GM12873 (cell line): ENCODE results near the gene CLSTN2.

Experiments used
- TF ChIP-seq, protein P1 (sequence below): IDR thresholded peaks from 2 replicates; pipeline ENCODE4 v1.5.1; 2012; ENCODE audit warnings: low read depth, mild to moderate bottlenecking, moderate library complexity, low read length, control low read depth; ENCODE audit not compliant: insufficient read depth; ENCODE audit errors: missing control alignments

CLSTN2 gene

DNA sequence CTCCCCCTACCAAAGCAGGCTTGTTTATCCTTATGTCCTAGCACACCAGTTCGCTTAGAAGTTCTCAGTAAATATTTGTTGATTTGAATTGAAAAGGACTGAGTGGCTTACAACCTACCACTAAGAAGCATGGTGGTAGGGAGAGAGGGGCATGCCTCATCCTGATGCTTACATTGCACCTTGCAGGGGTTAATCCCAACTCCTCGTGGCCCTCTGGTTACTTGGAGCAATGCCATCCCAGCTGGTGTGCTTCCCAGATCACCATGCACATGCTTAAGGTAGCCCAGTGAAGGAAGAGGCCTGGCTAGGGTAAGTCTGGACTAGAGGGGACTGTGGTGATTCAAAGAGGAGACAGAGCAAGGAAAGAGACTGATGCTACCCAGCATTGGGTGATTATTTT, 253.3 kb downstream of the CLSTN2 start:
- TF ChIP-seq, protein P1, sequence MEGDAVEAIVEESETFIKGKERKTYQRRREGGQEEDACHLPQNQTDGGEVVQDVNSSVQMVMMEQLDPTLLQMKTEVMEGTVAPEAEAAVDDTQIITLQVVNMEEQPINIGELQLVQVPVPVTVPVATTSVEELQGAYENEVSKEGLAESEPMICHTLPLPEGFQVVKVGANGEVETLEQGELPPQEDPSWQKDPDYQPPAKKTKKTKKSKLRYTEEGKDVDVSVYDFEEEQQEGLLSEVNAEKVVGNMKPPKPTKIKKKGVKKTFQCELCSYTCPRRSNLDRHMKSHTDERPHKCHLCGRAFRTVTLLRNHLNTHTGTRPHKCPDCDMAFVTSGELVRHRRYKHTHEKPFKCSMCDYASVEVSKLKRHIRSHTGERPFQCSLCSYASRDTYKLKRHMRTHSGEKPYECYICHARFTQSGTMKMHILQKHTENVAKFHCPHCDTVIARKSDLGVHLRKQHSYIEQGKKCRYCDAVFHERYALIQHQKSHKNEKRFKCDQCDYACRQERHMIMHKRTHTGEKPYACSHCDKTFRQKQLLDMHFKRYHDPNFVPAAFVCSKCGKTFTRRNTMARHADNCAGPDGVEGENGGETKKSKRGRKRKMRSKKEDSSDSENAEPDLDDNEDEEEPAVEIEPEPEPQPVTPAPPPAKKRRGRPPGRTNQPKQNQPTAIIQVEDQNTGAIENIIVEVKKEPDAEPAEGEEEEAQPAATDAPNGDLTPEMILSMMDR = no peak

DNA sequence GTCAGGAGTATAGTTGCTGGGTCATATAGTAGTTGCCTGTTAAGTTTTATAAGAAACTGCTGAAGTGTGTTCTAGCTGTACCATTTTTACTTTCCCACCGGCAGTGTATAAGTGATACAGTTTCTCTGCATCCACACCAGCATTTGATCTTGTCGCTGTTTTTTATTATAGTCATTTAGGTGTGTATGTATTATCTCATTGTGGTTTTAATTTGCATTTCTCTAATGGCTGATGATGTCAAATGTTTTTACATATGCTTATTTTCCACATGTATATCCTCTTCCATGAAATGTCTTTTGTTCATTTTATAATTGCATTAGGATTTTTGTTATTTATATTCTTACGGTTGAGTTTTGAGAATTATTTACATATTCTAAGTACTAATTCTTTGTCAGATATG, 254.3 kb downstream of the CLSTN2 start:
- TF ChIP-seq, protein P1 = no peak

DNA sequence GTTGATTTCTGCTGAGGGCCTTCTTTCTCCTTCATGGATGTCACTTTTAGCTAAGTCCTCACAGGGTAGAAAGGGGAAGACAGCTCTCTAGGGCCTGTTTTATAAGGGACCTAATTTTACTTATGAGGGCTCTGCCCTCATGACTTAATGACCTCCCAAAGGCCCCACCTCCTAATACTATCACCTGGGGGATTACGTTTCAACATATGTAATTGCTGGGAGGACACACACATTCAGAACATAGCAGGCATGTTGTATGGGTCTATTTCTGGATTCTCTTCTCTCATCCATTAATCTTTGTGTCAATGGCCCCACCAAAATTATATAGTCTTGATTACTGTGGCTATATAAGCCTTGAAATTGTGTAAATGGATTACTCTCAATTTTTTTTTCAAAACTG, 255.0 kb downstream of the CLSTN2 start:
- TF ChIP-seq, protein P1 = no peak

DNA sequence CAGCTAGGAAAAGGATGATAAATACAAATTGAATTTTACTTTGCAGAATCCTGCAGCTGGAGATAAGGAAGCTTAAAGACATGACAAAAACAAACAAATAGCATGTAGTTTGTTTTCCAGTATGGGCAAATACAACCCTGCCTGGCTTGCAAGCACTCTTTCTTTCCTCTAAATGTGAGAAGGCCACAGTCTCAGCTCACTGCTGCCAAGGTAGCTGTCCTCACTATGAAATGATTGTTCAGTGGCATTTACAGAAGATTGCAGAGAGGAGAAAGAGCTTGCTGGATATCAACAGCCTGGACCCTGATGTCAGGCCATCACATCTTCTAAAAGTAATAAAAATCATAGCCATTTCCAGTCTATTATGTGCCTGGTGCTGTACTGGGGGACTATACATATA, 262.0 kb downstream of the CLSTN2 start:
- TF ChIP-seq, protein P1 = no peak

DNA sequence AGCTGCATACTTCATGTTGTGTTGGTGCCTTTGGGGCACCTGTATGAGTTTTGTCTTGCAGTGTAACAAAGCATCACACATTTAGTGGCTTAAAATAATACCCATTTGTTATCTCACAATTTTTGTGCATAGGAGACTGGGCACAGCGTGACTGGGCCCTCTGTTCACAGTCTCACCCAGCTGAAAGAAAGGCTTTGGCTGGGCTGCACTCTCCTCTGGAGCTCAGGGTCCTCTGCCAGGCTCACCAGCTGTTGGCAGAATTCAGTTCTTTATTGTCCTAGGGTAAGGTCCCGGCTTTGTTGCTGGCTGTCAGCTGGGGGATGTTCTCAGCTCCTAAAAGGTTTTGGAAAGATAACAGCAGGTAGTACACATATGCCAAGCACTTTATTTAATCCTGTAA, 263.3 kb downstream of the CLSTN2 start:
- TF ChIP-seq, protein P1 = no peak

DNA sequence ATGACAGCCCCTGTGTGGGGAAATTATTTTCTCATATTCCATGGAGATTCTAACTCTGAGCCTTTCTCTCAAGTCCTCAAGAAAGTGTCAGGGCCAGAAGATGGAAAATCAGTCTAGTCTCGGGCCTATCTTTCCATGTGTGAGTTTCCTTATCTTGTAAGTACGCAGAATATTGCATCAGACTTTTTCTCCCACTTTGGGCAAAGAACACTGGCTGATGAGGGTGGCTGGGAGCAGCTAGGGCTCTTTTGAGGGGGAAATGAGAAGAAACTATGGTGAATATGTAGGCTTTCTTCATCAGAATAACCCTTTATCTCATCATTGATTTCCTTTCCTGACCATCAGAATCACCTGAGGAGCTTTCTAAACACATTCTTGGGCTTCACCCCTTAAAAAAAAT, 264.0 kb downstream of the CLSTN2 start:
- TF ChIP-seq, protein P1 = no peak

DNA sequence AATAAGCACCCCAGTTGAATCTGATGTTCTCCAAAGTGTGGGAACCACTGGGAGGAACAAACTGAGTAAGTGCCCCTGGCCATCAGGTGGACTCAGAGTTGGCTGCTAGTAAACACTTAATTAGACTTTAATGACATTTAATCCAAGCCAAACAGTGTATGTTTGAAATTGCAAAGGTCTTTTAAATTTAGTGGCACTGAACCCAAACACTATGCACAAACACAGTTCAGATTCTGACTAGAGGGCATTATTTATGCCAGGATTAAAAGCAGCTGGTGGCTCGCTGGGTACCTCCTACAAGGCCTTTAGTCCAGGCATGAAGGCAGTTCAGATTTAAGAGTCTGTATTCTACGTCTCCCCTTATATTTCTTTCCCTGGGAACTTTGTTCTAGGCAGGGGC, 264.8 kb downstream of the CLSTN2 start:
- TF ChIP-seq, protein P1 = no peak
